Measurements from ENCODE around the gene MMP19. TPM values are rescaled to one million over a fixed set of nuclear protein-coding genes. Genes with fewer than 3 reads are reported as not detected.
"Not testable (repeated sequence)": the region's sequence is repeated elsewhere in the genome, so short reads cannot be mapped to it uniquely, and the experiment has no call there.

Gene MMP19
- 1.0 and 2.6 TPM in 2 replicates for total RNA-seq

GRCh38 chr12:55842681-55843429 is at the start of gene MMP19:
Gene MMP19 (minus strand): TSS chr12:55842936. CDS start chr12:55842830, 106 bp downstream.
- DNase-seq (ENCODE audit: low read depth), result peak; percentile 54

- no peak for DNase-seq (ENCODE audit: low read depth)
Measured at GRCh38 chr12:55891310-55891709, 48.6 kb upstream of the MMP19 start.

GRCh38 chr12:55885113-55885512 is 42.4 kb upstream of the MMP19 start:
- no peak for DNase-seq (ENCODE audit: low read depth)

GRCh38 chr12:55877824-55878223 is 35.1 kb upstream of the MMP19 start:
- no peak for DNase-seq (ENCODE audit: low read depth)

GRCh38 chr12:55875704-55876467 is 33.1 kb upstream of the MMP19 start:
- DNase-seq (ENCODE audit: low read depth), result no peak

- DNase-seq (ENCODE audit: low read depth), result no peak
Measured at GRCh38 chr12:55874443-55874842, 31.7 kb upstream of the MMP19 start.

- DNase-seq (ENCODE audit: low read depth), result not testable (repeated sequence)
Measured at GRCh38 chr12:55866454-55867004, 23.8 kb upstream of the MMP19 start.

GRCh38 chr12:55865327-55865726 is 22.6 kb upstream of the MMP19 start:
- DNase-seq (ENCODE audit: low read depth), result no peak

- DNase-seq (ENCODE audit: low read depth), result not testable (repeated sequence)
Measured at GRCh38 chr12:55862931-55863330, 20.2 kb upstream of the MMP19 start.

GRCh38 chr12:55862286-55862685 is 19.6 kb upstream of the MMP19 start:
- DNase-seq (ENCODE audit: low read depth), result no peak

GRCh38 chr12:55861871-55862270 is 19.1 kb upstream of the MMP19 start:
- no peak for DNase-seq (ENCODE audit: low read depth)

GRCh38 chr12:55861396-55861795 is 18.7 kb upstream of the MMP19 start:
- DNase-seq (ENCODE audit: low read depth), result no peak

GRCh38 chr12:55852740-55853139 is 10.0 kb upstream of the MMP19 start:
- DNase-seq (ENCODE audit: low read depth), result no peak

GRCh38 chr12:55850893-55851292 is 8.2 kb upstream of the MMP19 start:
- DNase-seq (ENCODE audit: low read depth), result no peak

GRCh38 chr12:55850401-55850800 is 7.7 kb upstream of the MMP19 start:
- DNase-seq (ENCODE audit: low read depth), result no peak

GRCh38 chr12:55849616-55850343 is 7.0 kb upstream of the MMP19 start:
- no peak for DNase-seq (ENCODE audit: low read depth)

- DNase-seq (ENCODE audit: low read depth), result peak; percentile 86
Measured at GRCh38 chr12:55847603-55848291, 5.0 kb upstream of the MMP19 start.

GRCh38 chr12:55847033-55847432 is 4.3 kb upstream of the MMP19 start:
- peak; percentile 26 for DNase-seq (ENCODE audit: low read depth)

GRCh38 chr12:55845785-55846496 is 3.2 kb upstream of the MMP19 start:
- no peak for DNase-seq (ENCODE audit: low read depth)

- DNase-seq (ENCODE audit: low read depth), result no peak
Measured at GRCh38 chr12:55845361-55845760, 2.6 kb upstream of the MMP19 start.

- DNase-seq (ENCODE audit: low read depth), result no peak
Measured at GRCh38 chr12:55844961-55845360, 2.2 kb upstream of the MMP19 start.
